ENCODE measurements around the gene XPNPEP1. TPM values are rescaled to one million over a fixed set of nuclear protein-coding genes. Genes with fewer than 3 reads are reported as not detected.

The XPNPEP1 gene
- total RNA-seq, 1 donor from 2014 or later = 35.7 TPM

- H3K4me3 ChIP-seq = no peak overlapping the region
- peaks cover 27% of the 10 kb centered on the region for H3K27me3 ChIP-seq (ENCODE audit: low read depth)
- no peak overlapping the region for H3K27ac ChIP-seq (replicated peaks)
- no peak for DNase-seq
- H3K9me3 ChIP-seq (replicated peaks) = no peaks in the 10 kb centered on the region
- no peak for TF ChIP-seq CTCF (IDR thresholded peaks at IDR 0.05; ENCODE audit: borderline replicate concordance)
- intact Hi-C loops (cut with micrococcal nuclease) = no loop called here
- H3K4me1 ChIP-seq = no peaks in the 10 kb centered on the region
- no peaks in the 10 kb centered on the region for H3K36me3 ChIP-seq
These were observed 100.1 kb downstream of the XPNPEP1 start for GRCh38 chr10:109823196-109823595.

- H3K4me1 ChIP-seq = no peaks in the 10 kb centered on the region
- DNase-seq = no peak
- intact Hi-C loops (cut with micrococcal nuclease) = no loop called here
These were observed 101.6 kb downstream of the XPNPEP1 start for GRCh38 chr10:109821672-109822071.

GRCh38 chr10:109820620-109821405, 102.5 kb downstream of the XPNPEP1 start:
- no peaks in the 10 kb centered on the region for H3K36me3 ChIP-seq
- peaks cover 27% of the 10 kb centered on the region for H3K27me3 ChIP-seq (ENCODE audit: low read depth)
- H3K4me3 ChIP-seq = no peak overlapping the region
- no peak overlapping the region for H3K27ac ChIP-seq (replicated peaks)
- intact Hi-C loops (cut with micrococcal nuclease) = no loop called here
- H3K4me1 ChIP-seq = no peaks in the 10 kb centered on the region
- H3K9me3 ChIP-seq (replicated peaks) = no peaks in the 10 kb centered on the region
- DNase-seq = no peak
- TF ChIP-seq CTCF (IDR thresholded peaks at IDR 0.05; ENCODE audit: borderline replicate concordance) = no peak

More at GRCh38 chr10:109821672-109822071, 101.6 kb downstream of the XPNPEP1 start:
- Histone ChIP-seq H3K4me3 (no peak overlapping the region), H3K9me3 (replicated peaks) (no peaks in the 10 kb centered on the region), H3K27me3 (ENCODE audit: low read depth) (peaks cover 27% of the 10 kb centered on the region), H3K36me3 (no peaks in the 10 kb centered on the region), H3K27ac (replicated peaks) (no peak overlapping the region)
- no peak for TF ChIP-seq CTCF (IDR thresholded peaks at IDR 0.05; ENCODE audit: borderline replicate concordance)

GRCh38 chr10:109819807-109820206, 103.5 kb downstream of the XPNPEP1 start:
- H3K27ac ChIP-seq (replicated peaks) = no peak overlapping the region
- H3K27me3 ChIP-seq (ENCODE audit: low read depth) = peaks cover 25% of the 10 kb centered on the region
- H3K4me3 ChIP-seq = no peak overlapping the region
- DNase-seq = no peak
- no peaks in the 10 kb centered on the region for H3K9me3 ChIP-seq (replicated peaks)
- no peaks in the 10 kb centered on the region for H3K36me3 ChIP-seq
- no peak for TF ChIP-seq CTCF (IDR thresholded peaks at IDR 0.05; ENCODE audit: borderline replicate concordance)
- H3K4me1 ChIP-seq = no peaks in the 10 kb centered on the region
- intact Hi-C loops (cut with micrococcal nuclease) = no loop called here

Other genes starting within 250 kb of the XPNPEP1 start
- 113 TPM for gene ADD3, start 84.5 kb upstream of the XPNPEP1 start, total RNA-seq